ENCODE results near the gene CNN2. TPM values are rescaled to one million over a fixed set of nuclear protein-coding genes. Genes with fewer than 3 reads are reported as not detected.

Gene CNN2
- 259 and 333 TPM in 2 replicates for total RNA-seq (2014; rRNA removed; shearing (Covaris generic))

GRCh38 chr19:1025960-1026782 is at the start of gene CNN2:
Gene CNN2, plus strand, starts transcription at chr19:1026608. Its CDS starts 54 bp downstream, at chr19:1026662.
- peak; percentile 82 for DNase-seq (ENCODE audit: low read depth)

GRCh38 chr19:977058-977464 is 49.3 kb upstream of the CNN2 start:
- no peak for DNase-seq (ENCODE audit: low read depth)

GRCh38 chr19:979318-979741 is 47.1 kb upstream of the CNN2 start:
- no peak for DNase-seq (ENCODE audit: low read depth)

- DNase-seq (ENCODE audit: low read depth): no peak
Measured at GRCh38 chr19:980133-980998, 46.0 kb upstream of the CNN2 start.

- peak; percentile 51 for DNase-seq (ENCODE audit: low read depth)
Measured at GRCh38 chr19:982567-983170, 43.7 kb upstream of the CNN2 start.

GRCh38 chr19:984165-984967 is 42.0 kb upstream of the CNN2 start, which contains the start of gene WDR18:
Gene WDR18, plus strand, starts transcription at chr19:984345. Its CDS starts 9 bp downstream, at chr19:984354.
- peak; percentile 87 for DNase-seq (ENCODE audit: low read depth)

- no peak for DNase-seq (ENCODE audit: low read depth)
Measured at GRCh38 chr19:986083-986482, 40.3 kb upstream of the CNN2 start.

- DNase-seq (ENCODE audit: low read depth): peak; percentile 30
Measured at GRCh38 chr19:988081-988480, 38.3 kb upstream of the CNN2 start.

- DNase-seq (ENCODE audit: low read depth): no peak
Measured at GRCh38 chr19:988510-988909, 37.9 kb upstream of the CNN2 start.

GRCh38 chr19:989381-990081 is 36.9 kb upstream of the CNN2 start:
- DNase-seq (ENCODE audit: low read depth): no peak

- no peak for DNase-seq (ENCODE audit: low read depth)
Measured at GRCh38 chr19:990119-990571, 36.3 kb upstream of the CNN2 start.

- DNase-seq (ENCODE audit: low read depth): no peak
Measured at GRCh38 chr19:990746-991145, 35.7 kb upstream of the CNN2 start.

- DNase-seq (ENCODE audit: low read depth): no peak
Measured at GRCh38 chr19:991174-991931, 35.1 kb upstream of the CNN2 start.

GRCh38 chr19:991932-992669 is 34.3 kb upstream of the CNN2 start:
- no peak for DNase-seq (ENCODE audit: low read depth)

- no peak for DNase-seq (ENCODE audit: low read depth)
Measured at GRCh38 chr19:992670-993055, 33.7 kb upstream of the CNN2 start.

- no peak for DNase-seq (ENCODE audit: low read depth)
Measured at GRCh38 chr19:993361-993830, 33.0 kb upstream of the CNN2 start.

- DNase-seq (ENCODE audit: low read depth): no peak
Measured at GRCh38 chr19:993831-994393, 32.5 kb upstream of the CNN2 start.

GRCh38 chr19:994516-994915 is 31.9 kb upstream of the CNN2 start:
- DNase-seq (ENCODE audit: low read depth): no peak

Data from M059J (cell line).